Measurements from ENCODE around the gene TMEM131.

Gene TMEM131

DNA sequence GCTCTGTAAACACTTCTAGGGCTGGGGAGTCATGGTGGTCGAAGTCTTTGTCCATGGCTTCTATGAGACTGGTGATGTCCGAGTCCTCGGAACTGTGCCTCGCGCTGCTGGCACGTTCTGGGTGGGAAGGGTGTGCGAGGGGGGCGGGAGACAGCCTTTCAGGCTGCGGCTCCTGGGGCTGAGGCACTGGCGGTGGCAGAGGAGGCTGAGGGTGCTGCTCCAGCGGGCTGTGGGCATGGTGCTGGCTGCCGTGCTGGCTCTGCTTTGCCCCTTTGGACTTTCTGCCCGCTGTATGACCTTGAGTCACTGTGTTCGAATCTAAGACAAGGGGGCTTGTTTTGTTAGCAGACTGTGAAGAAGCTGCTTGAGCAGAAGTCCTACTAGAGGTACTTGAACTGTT, 203.3 kb downstream of the TMEM131 start:
- DNase-seq = no peak

DNA sequence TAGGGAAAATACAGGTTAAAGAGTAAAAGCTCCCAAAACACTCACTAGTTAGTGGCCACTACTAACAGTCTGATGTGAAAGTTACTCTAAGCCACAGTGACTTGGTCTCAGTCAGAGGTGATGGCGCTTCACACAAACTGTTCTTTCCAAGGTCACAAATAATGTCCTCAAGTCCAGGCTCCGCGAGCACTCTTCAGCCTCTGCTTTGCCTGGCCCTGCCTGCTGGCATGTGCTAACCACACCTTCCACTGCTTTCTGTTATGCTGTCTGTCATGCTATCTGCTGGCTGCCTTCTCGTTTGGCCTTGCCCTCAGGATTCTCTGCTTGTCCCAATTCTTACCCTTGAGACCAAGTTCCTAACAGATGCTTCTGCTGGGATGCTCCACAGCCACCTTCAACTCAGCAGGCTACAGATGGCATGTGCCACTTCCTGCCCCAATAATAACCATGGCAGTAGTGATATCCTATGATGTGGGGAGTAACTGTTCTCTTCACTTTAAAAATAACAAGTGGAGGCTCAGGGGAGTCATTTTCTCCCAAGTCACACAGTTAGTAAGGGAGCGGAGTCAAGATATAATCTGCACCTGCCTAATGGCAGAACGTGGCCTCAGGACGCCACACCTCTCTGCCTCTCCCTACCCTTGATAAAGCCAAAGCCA, 206.6 kb downstream of the TMEM131 start:
- DNase-seq = no peak

DNA sequence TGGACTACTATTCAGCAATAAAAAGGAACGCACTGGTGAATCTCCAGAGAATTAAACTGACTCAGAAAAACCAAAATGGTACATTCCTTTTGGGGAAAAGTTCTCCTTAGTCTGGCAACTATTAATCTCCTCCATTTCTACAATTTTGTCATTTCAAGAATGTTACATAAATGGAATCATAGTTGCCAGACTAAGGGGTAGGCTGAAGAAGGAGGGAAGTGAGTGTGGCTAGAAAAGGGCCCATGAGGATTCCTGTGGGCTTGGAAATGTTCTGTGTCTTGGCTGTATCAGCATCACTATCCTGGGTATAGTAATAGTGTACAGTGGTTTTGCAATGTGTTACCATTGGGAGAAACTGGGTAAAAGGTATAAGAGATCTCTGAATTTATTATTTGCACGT, 209.9 kb downstream of the TMEM131 start:
- no peak for DNase-seq

DNA sequence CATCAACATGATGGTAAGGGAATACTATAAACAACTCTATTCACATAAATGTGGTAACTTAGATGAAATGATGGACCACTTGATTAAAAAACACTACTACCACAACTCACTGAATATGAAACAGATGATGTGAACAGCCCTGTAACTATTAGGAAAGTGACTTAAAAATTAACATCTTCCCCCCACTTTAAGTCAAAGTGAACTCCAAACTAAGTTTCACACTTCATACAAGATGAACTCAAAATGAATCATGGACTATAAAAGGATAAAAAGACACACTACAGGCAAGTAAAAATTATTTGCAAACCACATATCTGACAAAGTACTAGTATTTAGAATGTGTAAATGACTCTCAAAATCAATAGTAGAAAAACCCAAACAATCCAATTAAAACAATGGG, 210.8 kb downstream of the TMEM131 start:
- no peak for DNase-seq

DNA sequence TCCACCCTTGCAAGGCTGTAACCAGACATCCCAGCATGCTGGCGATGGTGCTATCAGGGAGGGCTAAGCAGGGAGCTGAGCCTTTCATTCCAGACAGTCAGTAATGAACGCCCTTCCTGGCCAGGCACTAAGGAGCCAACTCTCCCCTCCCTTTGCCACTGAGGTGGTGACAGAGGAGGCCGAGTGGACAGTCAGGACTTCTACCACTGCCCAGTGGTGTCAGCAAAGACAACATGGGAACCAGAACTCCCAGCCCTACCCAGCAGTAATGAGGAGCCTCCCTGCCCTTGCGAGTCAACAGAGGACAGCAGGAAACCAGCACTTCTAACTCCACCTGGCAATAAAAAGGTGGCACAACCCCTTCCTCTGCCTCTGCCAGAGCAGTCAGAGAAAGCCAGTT, 213.8 kb downstream of the TMEM131 start:
- no peak for DNase-seq

DNA sequence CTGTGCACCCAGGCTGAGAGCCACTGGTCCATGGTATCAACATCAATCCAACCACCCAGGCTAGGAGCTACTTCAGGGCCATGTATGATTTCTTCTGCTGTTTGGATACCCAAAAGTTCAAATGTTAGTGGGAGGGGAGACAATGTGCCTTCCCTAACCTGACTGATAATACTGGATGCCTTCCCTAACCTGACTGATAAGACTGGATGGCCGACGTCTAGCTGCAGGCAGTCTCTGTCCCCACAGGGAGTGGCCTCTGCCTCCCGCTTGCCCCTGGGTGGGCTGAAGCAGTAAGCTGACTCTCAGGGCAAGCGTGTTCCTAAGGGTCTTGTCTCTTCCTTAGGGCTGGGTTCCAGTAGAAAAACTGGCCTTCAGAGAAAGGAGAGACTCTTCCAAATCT, 216.6 kb downstream of the TMEM131 start:
- no peak for DNase-seq

DNA sequence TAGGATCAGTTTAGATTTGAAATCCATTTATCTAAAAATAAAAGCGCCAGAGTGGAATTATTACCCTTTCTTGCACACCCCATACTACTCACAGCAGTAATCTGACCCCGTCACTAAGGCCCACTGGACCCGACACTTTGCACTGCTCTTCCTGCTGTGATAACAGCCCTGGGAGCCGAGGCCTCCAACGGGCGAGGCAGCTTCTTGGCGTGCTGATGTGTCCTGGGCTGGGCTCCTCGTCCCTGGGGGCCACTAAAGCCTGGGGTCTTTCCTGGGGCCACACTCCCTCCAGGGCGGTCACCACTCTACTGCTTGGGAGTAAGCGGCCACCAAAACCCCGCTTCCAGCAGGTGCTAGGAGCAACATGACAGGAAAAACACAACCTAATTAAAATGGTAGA, 220.7 kb downstream of the TMEM131 start:
- DNase-seq = no peak

DNA sequence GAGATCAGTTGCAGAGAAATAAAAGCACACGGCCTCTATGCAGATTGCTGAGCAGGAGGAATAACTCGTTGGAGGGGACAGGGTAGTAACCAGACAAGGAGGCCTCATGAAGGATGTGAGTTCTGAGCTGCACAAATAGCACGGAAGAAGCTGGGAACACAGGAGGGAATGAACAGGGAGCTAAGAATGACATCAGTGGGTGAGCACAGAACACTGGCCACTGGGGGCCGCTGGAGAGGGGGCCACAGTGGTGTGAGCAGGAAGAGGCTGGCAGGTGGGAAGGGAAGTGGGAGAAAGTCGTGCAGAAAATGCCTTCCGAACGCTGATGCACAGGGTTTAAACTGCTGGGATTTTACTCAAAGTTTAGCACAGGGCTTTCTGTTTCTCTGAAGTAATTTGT, 221.3 kb downstream of the TMEM131 start:
- DNase-seq = no peak

DNA sequence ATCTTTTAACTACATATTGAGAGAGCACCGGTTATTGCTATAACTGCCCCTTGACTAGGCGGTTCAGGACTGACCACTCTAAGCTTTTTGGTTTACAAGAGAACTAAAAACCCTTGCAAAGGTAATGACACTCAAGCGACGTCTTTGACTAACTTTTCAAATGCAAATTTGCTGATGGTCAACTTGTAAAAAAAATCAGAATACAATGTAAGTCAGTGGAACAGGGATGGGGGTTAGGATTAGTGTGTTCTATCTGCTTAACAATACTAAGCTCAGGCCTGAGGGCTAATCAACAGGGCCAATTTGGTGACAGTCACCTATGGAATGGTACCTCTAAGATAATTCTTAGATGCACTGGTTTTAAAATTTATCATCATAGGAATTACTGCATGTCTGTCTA, 225.3 kb downstream of the TMEM131 start:
- no peak for DNase-seq

DNA sequence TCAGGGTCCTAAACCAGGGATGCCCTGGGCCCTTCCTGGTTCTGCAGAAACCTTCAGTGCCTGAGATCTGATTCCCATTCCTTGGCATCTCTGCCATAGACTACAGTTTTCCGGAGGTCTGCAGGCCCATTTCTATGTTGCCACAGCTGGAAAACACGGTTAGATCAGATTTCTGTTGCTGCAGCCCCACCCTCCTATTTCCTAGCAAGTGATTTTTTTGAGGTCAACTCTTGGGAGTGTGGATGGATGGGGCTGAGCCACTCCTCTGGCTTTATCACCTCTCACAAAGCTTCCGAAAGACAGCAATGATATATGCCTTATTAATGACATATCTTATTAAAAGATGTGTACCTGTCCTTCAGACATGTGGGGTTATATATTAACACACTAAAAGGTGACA, 226.0 kb downstream of the TMEM131 start:
- no peak for DNase-seq

DNA sequence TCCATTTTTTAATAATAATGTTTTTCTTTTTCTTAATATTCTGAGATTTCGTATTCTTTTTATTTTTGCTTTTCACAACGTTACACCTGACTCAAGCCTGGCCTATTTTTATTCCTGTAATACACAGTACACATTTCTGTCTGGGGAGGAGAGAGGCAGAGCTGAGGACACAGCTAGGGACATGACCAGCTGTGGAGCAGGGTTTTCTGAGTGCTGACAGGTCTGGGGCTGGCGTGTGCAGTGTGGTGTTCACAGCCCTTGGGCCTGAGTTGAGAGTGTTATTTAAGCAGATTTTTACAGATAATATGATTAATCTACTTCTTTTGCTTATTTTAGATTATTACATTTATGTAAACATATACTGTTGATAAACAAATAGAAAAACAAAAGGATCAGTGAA, 226.4 kb downstream of the TMEM131 start:
- DNase-seq = no peak

DNA sequence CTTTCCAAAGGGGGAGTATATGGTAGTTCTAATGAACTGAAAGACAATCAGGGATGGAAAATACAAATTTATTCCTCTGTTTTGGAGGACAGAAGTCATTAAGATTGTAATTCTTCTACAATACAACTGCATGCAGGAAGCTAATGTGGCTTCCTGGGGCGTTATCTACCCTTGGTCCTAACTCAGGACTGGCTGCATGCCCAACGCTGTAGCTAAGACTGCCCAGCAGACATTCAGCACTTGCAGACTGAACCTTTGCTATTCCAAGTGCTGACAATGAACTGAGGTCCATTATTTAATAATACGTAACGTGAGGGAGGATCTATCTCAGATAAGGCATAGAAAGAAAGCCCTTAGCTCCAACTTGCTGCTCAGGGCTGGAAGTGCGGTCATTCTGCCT, 229.2 kb downstream of the TMEM131 start:
- DNase-seq = no peak

DNA sequence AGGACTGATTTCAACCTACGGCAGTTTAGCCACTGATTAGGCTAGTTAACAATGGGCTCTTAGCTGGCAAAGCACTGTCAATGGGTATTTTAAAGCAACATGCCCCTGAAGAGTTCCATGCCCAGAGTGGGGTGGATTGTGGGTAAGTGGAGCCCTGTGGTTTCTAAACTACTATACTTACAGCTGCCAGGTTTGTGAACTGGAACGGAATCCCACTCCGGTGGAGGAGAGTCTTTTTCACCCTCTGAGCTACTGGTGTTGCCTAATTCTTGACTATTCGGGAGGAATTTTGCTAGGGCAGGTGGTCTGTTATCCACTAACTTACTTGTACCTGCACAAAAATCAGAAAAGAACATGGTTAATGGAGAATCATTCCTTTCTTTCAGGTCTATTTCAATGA, 229.8 kb downstream of the TMEM131 start:
- no peak for DNase-seq

DNA sequence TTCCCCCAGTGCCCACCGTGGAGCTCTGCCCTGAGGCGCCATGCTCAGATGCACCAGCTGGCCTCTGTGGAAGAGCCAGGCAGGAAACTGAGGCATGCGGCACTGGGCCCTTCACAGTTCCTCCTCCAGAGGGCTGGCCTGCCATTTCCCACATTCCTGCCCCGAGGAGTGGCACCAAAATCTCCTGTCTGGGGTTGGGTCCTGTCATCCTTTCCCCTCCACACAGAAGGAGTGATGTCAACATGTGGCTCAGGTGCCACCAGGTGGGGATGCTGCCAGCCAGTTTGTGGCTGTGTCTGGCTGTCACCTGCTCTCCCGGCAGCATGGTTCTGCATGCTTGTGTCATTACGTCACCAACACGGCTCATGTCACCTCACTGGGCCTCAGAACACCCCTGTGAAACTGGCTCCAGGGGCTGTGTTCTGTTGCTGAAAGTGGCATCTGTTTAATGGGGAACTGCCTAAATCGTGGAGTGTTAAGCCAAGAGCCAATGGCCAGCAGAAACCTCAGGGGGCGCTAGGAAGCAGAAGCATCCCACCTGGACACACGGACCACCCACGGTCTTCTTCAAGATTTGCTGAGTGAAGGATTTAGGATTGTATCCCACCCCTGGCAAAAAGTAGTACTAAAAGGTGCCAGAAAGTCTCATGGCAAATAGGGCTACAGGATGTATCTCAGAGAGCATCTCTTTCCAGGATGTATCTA, 231.0 kb downstream of the TMEM131 start:
- DNase-seq = no peak

DNA sequence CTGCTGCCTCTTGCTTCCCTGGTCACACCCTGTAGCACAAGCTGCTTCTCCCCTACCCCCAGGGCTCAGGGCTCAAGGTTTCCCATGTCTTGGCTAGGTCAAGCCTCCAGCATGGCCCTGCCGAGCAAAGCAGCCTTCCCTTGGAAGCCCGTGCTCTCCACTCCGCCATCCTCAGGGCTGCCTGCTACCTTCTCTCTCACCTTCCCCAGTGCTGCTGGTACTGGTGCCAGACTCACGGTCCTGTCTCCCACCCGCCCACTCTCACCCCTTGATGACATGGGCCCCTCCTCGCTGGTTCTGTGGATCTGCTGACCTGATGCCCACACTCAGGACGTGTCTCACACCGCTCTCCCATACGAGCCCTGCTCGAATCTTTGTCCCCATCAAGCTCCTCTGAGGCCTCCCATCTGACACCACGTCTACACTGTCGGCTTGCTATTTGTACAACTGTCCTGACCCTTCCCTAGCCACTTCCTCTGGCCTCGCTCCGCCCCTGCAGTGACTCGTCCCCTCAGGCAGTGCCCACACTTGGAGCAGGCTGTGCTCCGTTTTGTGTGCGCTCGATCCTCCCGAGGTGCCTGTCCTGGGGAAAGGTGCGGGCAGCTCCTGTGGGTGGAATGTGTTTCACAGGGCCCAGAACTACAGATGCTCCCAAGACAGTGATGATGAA, 232.4 kb downstream of the TMEM131 start:
- no peak for DNase-seq

DNA sequence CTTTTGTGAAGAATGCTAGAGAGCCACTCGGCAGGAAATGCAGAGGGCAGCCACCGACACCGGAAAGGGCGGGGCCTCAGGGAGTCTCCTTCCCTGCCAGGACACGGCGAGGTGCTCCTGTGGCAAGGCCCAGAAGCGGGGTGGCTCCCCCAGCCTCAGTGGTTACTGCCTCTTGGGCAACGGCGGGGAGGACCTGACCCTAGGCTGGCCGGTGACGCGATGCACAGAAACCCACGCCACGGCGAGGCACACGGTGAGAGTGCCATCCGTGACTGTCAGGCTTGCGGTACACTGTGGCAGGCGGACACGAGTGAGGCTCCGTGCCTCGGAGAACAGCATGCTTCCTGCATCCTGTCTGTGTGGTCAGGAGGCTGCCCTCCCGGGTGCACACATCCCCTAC, 234.6 kb downstream of the TMEM131 start:
- no peak for DNase-seq

DNA sequence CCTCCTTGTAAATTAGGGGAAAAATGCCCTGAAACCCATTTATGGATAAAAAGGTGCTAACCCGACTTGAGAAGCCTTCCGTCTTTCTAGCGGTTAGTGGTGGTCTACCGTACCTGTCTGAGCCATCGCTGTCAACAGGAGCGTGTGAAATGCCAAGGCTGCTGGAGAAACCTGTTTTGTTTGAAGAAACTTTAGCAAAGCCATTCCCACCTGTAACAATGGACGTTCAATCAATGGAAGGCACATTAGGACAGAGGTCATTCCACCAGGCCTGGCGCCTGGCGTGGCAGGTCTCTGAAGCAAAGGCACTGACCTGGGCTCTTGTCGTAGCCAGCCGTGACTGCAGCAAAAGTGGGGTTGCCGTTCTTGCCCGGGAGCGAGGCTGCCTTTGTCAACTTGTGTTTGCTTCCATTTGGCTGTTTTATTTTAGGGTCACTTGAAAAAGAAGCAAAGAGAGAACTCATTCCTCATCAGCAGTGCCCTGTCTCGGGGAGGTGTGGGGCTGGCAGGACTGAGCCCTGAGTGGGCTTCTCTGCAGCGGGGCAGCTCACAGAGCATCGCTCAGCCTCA, 235.2 kb downstream of the TMEM131 start:
- DNase-seq = no peak

DNA sequence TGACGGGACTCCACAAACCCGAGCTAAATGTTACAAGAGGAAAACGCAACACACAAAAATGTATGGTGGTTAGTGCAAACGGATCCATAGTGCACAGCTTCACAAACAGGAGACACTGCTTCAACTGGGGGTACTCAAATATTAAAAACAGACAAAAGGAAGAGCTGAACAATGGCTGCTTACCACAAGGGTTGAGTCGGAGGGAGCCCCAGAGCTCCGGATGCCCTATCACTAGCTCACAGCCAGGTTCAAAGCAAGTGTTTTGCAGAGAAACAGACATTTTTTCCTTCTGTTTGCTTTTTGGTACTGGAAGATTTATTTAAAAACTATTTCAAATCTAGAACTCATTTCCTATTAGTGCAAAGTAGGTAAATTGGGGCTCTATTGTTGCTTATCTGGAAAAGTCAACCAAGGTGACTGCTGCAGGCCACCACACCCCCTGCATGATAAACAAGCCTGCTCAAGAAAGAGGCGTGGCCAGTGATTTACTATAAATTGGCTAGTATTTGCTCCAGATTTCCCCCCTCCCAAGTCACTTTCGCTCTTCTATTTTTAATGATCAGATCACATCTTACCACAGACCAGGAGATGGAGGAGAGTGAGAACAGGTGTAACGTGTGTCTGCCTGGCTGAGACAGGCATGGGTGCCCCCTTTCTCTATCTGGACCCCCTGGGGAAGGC, 235.9 kb downstream of the TMEM131 start:
- no peak for DNase-seq

DNA sequence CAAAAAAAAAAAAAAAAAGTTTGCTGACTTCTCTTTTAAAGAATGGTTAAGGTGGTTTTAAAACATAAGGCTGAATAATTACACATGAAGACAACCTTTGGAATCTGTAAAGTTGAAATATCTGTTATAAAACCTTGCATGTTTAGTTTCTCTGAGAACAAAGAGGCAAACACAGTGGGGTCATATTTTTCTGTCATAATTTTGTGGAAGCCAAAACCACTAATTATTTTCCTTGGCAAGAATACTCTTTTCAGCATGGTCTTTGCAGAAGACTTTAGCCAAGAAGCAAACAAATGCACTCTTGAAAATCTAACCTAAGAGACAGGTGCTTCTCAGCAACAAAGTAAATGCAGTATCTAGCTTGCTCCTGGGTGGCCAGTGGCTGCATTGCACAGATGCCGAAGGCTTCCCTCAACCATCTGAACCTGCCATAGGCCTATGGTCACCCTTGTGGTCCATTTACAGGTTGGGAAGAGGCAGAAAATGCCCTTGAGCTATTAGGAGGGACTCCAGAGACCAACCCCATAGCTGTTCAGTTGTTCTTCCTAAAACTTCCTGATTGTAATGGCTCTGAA, 237.5 kb downstream of the TMEM131 start:
- no peak for DNase-seq

DNA sequence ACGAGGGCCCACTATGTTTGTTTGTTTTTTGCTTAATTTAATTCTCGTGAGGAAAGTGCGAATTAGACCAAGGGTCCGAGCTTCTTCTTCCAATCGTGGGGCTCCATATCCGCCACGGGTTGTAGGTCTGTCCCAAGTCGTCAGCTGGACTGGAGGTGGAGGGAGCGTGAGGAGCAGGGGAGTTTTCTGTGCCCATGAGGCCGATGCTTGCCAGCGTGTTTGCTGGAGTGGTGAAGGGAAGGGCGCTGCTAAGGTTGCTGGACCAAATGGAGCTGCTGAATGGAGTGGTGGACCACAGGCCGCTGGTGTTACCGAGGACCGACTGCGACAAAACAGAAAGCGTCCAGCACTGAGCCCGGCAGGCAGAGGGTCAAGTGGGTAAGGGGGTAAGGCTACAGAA, 238.7 kb downstream of the TMEM131 start:
- no peak for DNase-seq

DNA sequence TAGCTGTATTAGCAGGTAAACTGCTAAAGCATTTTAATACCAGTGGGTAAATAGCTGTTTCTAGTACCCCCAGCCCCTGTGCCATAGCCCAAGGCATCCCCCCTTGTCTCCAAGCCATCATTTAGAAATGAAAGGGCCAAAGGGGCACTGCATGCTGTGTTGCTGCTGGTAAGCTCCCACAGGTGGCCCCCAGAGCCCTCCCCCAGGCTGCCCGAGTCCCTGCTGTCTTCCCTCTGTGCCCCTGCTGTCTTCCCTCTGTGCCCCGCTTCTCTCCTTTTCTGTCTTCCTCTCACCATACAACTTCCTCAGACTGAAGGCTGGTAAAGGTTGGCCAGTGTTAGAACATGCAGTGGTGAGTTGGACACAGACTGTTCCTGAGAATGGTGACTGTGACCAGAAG, 240.3 kb downstream of the TMEM131 start:
- DNase-seq = no peak

DNA sequence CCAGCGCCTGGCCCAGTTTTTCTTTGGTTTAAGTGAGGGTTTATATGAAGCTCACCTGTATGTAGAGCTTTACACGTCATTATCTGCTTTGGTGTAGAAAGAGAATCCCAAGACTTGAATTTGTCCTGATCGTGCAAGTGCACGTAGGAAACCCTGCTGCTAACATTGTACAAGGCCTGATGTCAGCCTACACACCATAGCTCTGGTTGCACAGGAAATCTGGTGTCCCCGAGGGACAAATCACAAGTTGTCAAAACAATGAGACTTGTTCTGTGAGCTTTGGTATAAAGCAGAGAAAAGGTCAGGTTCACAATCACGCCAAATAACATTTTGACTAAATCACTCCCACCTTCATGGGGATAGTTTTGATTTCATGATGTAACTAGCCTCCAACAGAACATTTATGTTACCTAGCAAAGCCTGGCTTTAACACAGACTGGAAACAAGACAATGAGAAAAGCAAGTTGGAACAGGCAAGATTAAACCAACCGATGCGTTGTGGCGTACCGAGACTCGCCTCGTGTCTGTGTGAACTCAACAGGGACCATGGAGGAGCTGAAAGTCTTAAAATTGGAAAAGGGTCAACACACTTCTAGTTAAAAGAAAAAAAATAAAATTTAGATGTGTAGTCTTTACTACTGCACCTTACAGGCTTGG, 240.9 kb downstream of the TMEM131 start:
- DNase-seq = no peak
